ENCODE measurements around the gene C12orf56.
"Not testable (repeated sequence)": the region's sequence is repeated elsewhere in the genome, so short reads cannot be mapped to it uniquely, and the experiment has no call there.

C12orf56 gene

DNA sequence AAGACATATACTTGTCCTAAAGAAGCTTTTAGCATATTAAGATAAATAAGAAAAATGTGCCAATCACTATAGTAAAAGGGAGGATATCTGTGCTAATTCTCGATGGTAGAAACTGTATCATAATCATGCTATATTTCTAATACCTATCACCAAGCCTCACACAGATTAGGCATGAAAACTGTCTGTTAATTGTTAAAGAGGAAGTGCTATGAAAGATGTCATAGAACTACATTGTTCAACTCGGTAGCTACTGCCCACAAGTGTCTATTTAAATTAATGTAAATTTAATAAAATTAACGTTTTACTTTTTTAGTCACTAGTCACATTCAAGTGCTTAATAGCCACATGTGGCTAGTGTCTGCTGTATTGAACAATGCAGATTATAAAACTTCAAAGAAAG lies 90.9 kb downstream of the C12orf56 start:
- no peak for DNase-seq

DNA sequence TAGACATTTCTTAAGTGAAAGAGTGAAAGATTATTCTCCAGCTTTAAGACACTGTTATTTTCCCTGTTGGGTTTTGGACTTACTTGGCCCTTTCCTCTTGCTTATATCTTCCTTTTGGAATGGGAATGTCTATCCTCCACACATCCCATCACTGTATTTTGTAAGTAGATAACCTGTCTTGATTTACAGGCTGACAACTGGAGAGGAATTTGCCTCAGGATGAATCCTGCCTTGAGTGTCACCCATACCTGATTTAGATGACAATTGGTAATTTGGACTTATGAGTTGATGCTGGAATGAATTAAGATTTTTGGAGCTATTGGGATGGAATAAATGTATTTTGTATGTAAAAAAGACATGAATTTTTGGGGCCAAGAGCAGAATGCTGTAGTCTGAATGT lies 94.3 kb downstream of the C12orf56 start:
- no peak for DNase-seq

DNA sequence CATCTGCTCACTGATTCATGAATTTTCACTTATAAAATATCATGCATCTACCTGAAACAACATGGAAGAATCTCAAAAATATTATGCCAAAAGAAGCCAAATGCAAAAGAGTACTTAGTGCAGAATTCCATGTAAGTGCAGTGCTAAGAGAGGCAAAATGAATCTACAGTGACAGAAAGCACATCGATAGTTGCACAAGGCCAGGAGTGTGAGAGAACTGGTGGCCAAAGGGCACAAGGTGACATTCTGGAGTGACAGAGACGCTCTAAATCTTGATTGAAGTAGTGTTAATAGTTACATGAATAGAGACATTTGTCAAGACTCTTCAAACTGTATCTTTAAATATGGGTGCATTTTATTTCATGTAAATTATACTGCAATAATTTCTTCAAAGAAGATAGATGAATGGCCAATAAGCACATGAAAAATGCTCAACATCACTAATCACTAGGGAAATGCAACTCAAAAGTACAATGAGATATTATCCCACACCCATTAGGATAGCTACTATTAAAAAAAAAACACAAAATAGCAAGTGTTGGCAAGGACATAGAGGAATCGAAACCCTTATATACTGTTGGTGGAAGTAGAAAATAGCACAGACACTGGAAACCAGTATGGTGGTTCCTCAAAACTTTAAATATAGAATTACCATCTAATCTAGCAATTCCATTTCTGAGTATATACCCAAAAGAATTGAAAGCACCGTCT lies 96.7 kb downstream of the C12orf56 start:
- no peak for DNase-seq

DNA sequence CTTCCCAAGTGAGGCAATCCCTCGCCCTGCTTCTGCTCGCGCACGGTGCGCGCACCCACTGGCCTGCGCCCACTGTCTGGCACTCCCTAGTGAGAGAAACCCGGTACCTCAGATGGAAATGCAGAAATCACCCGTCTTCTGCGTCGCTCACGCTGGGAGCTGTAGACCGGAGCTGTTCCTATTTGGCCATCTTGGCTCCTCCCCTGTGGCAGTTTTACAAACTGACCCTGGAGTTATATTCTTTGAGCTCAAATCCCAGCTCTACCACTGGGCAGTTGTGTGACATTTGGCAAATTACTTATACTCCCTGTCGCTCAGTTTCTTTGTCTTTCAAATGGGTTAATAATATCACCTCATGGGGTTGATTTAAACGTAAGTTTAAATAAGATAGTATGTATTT lies 97.4 kb downstream of the C12orf56 start:
- DNase-seq = not testable (repeated sequence)

DNA sequence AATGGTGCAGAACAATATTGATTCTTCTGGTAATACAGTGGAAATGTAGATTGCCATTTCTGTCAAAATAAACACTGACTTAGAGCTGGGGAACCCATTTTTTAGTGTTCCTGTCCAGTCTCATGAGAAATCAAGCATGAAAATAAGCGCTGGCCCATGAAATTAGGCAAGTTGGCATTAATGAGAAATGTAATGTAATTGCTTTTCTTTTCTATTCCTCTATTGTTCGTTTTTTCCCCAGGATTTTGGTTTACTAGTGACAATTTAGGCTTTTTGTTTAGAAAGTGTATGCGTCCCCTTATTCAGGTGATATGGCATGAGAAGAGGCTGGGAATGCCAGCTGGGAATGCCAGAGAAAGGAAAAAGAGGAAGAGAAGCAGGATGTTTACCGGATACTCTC lies 104.0 kb downstream of the C12orf56 start:
- no peak for DNase-seq

DNA sequence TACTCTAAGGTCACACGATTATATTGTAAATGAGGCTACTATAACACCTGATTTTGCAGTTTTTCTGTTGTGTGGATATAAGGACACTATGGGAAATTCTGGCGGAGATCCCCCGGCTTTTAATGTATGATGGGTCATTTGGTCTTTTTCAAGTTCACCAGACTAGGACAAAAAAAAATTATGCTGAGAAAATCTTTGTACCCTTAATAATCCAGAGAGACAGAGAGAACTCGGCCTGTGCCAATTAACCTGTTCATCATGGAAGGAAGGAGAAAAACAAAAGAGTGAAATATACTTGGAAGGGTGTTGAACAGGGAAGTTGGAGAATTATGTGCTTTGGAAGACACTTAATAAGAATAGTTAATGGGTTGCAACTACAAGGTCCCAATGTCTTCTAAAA lies 106.3 kb downstream of the C12orf56 start:
- DNase-seq = no peak

DNA sequence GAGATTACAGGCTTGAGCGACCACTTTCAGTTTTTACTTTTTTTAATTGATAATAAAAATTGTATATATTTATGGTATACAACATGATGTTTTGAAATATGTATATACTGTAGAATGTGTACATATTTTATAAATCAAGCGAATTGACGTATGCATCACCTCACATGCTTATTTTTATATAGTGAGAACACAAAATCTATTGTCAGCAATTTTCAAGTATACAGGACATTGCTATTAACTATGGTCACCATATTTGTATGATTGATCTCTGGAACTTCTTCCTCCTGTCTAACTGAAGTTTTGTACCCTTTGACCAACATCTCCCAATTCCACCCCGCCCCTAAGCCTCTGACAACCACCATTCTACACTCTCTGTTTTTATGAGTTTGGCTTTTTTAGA lies 112.1 kb downstream of the C12orf56 start:
- no peak for DNase-seq

DNA sequence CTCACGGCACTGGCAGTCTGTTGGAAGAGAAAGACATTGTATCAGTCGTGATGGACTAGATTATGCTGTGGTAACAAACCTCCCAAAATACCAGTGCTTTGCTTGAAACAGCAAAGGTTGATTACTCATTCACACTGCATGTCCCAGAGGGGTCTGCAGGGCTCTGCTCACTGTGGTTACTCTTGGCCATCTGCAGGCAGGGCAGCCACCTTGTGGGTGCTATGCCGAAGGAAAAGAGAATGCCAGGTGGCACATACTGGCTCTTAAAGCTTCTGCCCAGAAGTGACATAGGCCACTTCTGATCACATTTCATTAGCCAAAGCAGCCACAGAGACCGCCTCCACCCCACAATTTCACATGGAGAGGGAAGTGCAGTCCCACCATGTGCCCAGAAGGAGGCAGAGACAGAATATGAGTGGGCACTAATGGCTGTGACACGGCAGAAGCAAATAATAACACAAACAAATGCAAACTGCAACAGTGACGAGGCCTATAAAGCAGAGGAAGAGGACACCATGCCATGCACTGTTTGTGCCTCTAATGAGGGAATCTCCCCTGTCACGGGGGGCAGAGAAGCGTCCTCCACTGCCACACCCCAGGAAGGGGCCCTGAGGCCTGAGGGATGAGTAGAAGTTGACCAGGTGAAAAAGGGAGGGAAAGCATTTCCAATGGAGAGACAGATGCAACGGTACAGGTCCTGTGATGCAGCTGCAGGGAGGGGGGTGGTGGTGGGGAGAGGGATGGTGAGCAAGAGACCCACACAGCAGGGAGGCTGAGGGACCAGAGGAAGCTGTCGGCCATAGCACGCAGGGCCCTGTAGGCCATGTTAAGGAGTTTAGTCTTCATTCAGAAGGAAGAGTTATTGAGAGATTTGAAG lies 116.8 kb downstream of the C12orf56 start:
- peak in 1 of 2 experiments; percentile 27 for DNase-seq

DNA sequence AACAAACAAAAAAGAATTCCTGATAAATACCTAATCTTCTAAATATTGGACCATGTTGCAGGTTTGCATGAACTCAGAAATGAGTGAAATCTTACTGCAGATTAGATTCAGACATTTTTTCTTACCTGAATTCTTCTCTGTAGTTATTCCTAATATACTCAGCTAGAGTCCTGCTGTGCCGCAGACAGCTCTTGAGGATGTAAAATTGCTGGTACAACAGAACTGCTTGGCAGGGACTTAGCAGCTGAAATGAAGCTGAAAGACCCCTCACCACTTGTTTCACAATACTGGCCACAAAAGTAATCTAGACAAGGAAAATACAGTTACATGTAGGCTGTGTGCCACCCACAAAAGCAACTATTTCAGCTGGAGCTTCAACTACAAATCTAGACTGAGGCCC lies 120.1 kb downstream of the C12orf56 start:
- no peak for DNase-seq

DNA sequence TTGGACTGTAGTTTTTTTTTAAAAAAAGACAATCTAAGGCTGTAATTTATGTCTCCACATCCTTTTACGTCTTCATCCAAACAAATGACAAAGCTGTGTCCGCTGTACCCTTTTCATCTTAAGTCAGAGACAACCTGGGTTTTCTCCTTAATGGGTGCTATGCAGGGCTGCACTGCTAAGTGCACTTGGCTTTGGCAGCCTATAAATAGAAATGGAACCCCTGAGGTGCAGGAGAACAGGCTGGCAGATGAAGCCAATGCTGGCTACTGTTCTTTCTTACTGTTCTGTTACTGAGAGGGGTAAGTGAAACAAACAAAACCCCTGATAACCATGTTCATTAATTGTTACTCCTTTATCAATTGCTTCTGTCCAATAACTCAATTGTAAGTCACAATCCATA lies 121.4 kb downstream of the C12orf56 start:
- DNase-seq = no peak

DNA sequence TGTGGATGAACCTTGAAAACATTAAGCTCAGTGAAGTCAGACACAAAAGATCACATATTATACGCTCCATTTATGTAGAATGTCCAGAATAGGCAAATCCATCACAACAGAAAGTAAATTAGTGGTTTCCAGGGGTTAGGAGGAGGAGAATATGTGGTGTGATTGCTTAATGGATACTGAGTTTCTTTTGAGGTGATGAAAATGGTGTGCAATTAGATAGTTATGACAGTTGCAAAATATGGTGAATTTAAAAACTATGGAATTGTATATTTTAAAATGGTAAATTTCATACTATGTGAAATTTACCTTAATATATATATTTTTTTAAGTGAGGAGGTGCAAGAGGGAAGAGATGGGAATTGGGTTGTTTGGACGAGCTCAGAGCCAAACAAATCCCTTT lies 122.1 kb downstream of the C12orf56 start:
- DNase-seq = no peak

DNA sequence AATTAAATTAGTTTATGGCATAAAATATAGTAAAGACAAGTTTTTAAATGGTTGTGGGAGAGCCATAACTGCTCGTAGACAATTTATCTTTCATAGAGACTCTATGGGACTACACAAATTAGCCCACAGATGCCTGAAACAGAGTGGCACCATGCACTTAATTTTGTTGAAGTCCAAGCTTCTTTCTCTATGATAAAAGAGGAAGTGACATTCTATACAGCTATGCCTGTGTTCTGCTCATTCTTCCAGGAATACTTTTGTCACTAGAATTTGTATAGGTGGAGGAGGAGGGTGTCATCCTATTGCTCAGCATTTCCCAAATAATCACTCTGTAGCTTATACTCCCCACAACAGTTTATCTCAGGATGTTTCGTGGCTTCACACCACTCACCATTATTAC lies 124.7 kb downstream of the C12orf56 start:
- no peak for DNase-seq

DNA sequence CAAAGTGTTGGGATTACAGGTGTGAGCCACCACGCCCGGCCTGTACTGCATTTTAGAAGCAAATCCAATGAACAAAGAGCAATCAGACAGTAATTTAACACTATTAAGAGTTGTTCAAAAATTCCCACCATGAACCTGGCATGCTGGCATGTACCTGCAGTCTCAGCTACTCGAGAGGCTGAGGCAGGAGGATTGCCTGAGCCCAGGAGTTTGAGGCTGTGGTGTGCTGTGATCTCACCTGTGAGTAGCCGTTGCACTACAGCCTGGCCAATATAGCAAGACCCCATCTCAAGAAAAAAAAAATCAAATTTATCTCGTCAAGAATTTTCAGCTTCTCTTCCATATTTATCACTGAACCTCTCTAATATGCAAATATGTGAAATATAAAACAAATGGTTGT lies 128.7 kb downstream of the C12orf56 start:
- no peak for DNase-seq

DNA sequence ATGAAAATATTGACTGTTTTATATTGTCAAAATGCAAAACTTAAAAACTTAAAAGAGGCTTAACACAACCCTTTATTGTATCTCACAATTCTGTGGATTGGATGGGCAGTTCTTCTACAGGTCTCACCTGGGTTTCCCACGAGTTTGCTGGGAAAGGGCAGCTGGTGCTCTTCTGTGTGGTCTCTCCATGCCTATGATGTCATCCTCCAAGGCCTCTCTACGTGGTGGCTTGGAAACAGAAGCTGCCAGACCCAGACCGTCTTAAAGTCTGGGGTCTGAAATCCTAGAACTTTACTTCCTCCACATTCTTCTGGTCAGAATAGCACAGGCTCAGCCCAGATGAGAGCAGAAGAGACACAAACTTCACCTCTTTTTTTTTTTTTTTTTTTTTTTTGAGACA lies 132.0 kb downstream of the C12orf56 start:
- DNase-seq = no peak

DNA sequence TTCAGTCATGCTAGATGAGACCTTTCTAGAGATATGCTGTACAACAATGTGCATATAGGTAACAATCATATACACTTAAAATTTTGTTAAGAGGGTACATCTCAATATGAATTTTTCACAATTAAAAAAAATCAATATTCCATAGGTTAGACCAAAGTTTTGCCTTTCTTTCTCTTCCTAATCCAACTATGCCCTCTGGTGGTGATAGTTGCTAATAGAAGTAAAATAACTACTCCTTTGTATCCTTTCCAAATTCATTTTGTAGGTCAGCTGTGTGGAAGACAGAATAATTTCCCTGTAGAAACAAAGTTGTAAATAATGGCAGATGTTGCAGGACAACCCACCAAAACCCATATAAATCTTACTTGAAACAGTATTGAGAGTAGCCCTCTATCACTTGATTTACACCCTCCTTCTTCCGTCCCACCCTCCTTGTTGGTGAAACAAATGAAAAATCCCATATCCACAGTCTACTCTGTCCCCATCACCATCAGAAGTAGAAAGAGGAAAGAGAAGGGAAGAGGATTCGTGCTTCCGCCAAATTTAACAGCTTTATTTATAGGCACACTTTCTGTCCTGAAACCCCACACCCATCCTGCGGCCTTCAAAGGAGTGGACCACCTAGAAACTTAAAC lies 134.3 kb downstream of the C12orf56 start:
- no peak for DNase-seq

DNA sequence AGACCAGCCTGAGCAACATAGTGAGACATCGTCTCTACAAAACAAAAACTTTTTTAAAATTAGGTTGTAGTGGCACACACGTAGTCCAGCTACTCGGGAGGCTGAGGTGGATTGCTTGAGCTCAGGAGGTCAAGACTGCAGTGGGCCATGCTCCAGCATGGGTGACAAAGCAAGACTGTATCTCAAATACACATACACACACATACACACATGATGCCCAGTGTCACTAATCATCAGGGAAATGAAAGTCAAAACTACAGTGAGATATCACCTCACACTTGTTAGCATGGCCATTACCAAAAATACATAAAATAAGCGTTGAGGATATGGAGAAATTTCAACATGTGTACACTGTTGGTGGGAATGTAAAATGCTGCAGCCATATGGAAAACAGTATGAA lies 135.3 kb downstream of the C12orf56 start:
- no peak for DNase-seq

DNA sequence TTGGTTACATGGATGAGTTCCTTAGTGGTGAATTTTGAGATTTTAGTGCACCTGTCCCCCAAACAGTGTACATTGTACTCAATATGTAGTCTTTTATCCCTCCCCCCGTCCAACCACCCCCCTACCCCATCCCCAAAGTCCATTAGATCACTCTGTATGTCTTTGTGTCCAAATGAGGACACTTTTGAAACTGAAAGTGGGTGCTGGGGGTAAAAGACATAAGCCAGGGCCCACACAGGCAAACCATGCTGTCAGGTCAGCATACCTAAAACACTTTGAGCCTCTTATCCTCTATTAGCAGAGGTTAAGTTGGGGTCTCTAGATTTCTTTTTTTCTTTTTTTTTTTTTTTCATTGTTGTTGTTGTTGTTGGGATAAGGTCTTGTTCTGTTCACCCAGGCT lies 137.2 kb downstream of the C12orf56 start:
- DNase-seq = no peak

DNA sequence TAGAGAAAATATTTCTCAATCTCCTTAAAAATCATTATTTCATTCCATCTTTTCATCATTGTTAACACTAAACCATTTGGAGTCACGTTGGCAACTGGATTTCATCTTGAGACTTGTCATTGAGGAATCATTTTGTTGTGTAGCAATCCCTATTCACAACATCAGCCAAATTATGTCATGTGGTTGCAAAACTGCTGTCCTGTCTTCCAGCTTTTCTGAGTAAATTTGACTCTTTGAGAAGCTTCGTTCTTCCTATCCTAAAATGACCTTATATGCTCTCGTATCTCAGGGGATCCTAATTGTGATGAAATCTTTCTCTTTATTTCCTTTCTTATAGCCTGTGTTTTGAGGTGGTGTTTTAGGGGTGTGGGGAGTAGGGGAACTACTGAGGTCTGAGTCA lies 137.9 kb downstream of the C12orf56 start:
- DNase-seq = no peak

DNA sequence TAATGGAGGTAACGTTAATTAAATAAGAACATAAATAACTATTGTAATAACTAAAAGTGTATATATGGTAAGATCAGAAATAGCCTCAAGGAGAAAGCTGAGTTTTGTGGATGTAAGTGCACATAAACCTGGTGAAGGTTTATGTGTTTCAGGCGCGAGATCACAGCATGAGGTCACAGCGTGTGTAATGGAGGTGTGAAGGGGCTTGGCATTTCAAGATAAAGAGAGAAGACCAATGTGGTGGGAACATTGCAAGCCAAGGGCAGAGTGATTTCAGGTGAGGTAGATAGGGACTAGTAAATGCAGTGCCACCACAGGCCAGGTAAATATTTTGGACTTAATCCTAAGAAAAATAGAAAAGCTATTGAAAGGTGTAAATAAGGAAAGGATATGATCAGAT lies 146.7 kb downstream of the C12orf56 start:
- no peak for DNase-seq

DNA sequence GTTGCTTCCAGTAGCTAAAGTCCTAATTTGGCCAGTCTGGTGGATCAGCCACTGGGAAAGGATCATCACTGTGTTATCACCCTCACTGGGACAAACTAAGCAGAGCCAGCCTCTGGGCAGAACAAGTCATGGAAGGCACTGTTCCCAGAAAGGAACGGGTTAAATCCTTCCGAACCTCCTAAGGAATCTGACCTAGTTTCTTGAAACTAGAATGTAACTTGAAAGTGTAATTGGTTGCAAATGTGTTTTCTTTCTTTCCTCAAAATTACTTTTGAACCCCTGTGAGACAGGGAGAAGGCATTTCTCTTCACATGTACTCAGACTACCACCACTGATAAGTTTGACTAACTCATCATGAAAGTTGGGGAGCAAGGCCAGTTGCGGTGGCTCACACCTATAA lies 149.8 kb downstream of the C12orf56 start:
- no peak for DNase-seq

DNA sequence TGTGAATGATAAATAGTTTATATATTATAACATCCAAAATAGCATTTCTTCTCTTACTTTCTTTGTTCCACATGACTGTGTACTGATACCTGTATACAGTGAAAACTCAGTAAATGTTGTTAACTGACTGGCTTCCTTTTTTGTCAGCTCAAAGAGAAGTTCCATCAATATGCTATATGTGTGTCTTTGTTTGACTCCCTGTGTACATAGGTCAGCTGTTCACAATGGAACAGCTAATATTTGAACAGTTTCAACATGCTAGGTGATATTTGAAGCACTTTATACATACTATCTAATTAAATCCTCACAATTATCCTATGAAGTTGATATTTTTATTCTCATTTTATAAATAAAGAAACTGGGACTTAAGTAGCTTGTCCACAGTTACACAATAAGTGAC lies 153.2 kb downstream of the C12orf56 start:
- no peak for DNase-seq

DNA sequence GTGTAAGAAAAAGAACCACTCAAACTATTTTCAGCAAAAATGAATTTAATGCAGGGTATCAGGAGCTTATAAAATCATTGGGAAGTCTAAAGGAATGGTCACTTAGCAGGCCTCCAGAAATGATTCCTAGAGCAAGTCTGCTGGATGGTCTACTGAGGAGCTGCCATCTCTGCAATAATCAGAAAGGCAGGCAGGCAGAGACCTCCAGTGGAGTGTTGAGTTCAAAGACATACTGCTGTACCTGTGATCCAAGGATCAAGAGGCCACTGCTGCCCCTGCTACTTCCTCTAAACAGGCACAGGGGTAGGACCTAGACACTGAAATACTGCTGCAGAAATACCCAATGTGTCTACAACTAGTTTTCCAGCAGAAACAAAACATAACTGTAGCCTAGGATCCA lies 154.0 kb downstream of the C12orf56 start:
- no peak for DNase-seq

DNA sequence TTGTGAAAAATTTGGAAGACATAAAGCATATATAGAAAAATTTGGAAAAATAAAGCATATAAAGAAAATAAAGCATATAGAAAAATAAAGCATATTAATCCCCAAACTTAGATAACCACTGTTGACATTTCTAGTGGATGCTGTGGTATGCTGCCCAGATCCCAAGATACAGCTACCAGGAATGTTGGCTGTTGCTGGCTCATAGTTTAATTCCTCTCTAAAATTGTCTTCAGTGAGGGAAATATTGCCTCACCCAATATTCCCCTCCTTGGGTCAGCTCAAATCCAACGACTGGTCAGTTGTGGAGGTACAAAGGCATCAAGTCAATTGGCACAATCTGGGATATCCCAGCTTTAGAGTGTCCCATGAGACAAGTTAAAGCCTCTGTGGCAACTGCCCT lies 158.4 kb downstream of the C12orf56 start:
- DNase-seq = no peak

DNA sequence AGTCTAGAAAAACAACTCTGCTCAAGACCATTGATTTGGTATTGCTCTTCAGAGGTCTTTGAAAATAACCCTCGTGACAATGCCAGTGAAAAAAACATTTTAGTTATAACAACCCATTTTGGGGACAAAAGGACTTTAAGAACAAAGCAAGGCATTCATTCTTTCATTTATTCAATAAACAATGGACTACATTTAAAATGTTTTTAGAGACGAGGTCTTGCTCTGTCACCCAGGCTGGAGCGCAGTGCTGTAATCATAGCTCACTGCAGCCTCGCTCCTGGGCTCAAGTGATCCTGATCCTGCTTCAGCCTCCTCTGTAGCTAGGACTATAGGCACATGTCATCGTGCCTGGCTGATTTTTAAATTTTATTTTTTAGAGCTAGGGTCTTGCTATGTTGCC lies 160.8 kb downstream of the C12orf56 start:
- no peak for DNase-seq
